HG03103 (cell line): ENCODE results near the gene HIF1AN.
"Not testable (repeated sequence)": the region's sequence is repeated elsewhere in the genome, so short reads cannot be mapped to it uniquely, and the experiment has no call there.

Experiments
- ATAC-seq: cut with Tn5 transposase; IDR thresholded peaks from one replicate; pipeline ENCODE4 v1.9.1; 2021; ENCODE audit warnings: low read depth; ENCODE audit not compliant: unreplicated experiment

Gene HIF1AN

GRCh38 chr10:100565206-100565985 lies 29.7 kb downstream of the HIF1AN start:
- ATAC-seq = no peak

- no peak for ATAC-seq
Measured at GRCh38 chr10:100566561-100566960, 30.8 kb downstream of the HIF1AN start.

GRCh38 chr10:100567249-100567648 lies 31.5 kb downstream of the HIF1AN start:
- no peak for ATAC-seq

GRCh38 chr10:100567826-100568225 lies 32.1 kb downstream of the HIF1AN start:
- ATAC-seq = no peak

- ATAC-seq = no peak
Measured at GRCh38 chr10:100568912-100569311, 33.2 kb downstream of the HIF1AN start.

GRCh38 chr10:100569687-100570481 lies 34.1 kb downstream of the HIF1AN start:
- no peak for ATAC-seq

GRCh38 chr10:100570506-100570905 lies 34.8 kb downstream of the HIF1AN start:
- no peak for ATAC-seq

- no peak for ATAC-seq
Measured at GRCh38 chr10:100571084-100571856, 35.5 kb downstream of the HIF1AN start.

GRCh38 chr10:100575146-100575545 lies 39.4 kb downstream of the HIF1AN start:
- ATAC-seq = not testable (repeated sequence)

- no peak for ATAC-seq
Measured at GRCh38 chr10:100575585-100576281, 40.0 kb downstream of the HIF1AN start.

GRCh38 chr10:100576282-100576635 lies 40.5 kb downstream of the HIF1AN start:
- no peak for ATAC-seq

- ATAC-seq = no peak
Measured at GRCh38 chr10:100579261-100580090, 43.7 kb downstream of the HIF1AN start.

- no peak for ATAC-seq
Measured at GRCh38 chr10:100586959-100587358, 51.2 kb downstream of the HIF1AN start.

- no peak for ATAC-seq
Measured at GRCh38 chr10:100598166-100598565, 62.4 kb downstream of the HIF1AN start.

- ATAC-seq = no peak
Measured at GRCh38 chr10:100600218-100600617, 64.5 kb downstream of the HIF1AN start.

GRCh38 chr10:100607439-100607838 lies 71.7 kb downstream of the HIF1AN start:
- no peak for ATAC-seq
